HG02798 (cell line): ENCODE data around the gene MYO9B.
"Not testable (repeated sequence)": the region's sequence is repeated elsewhere in the genome, so short reads cannot be mapped to it uniquely, and the experiment has no call there.

Experiments used
- ATAC-seq: cut with Tn5 transposase; IDR thresholded peaks from one replicate; pipeline ENCODE4 v1.9.1; 2021; ENCODE audit warnings: mild to moderate bottlenecking; ENCODE audit not compliant: unreplicated experiment, poor library complexity

The MYO9B gene

GRCh38 chr19:17164639-17165038 is 89.1 kb downstream of the MYO9B start:
- no peak for ATAC-seq

- no peak for ATAC-seq
Measured at GRCh38 chr19:17165715-17166114, 90.1 kb downstream of the MYO9B start.

DNA sequence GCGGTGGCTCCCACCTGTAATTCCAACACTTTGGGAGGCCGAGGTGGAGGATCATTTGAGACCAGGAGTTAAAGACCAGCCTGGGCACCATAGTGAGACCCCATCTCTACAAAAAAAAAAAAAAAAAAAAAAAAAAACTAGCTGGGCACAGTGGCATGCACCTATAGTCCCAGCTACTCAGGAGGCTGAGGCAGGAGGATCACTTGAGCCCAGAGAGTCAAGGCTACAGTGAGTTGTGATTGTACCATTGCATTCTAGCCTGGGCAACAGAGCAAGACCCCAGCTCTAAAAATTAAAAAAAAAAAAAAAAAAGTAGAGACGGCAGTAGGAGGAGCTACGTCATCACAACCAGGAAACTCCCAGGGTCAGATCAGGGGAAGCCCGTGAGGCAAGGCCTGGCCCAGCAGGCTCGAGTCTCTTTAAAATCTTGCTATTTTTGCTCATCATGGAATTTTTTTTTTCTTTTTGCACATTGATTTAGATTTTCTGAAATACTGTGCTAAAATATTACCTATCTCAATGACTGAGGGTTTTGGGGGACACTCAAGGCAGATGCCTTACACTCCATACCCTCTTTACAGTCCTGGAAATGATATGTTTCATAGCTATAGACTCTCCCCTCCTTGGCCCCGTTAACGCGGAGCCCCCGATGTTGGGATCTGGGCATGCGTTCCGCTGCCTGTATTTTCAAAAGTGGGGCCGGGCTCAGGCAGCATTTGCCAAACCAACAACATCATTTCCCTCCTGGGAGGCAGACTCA is 95.1 kb downstream of the MYO9B start:
- ATAC-seq, result no peak

- no peak for ATAC-seq
Measured at GRCh38 chr19:17171874-17172273, 96.3 kb downstream of the MYO9B start.

- ATAC-seq, result no peak
Measured at GRCh38 chr19:17172624-17173345, 97.2 kb downstream of the MYO9B start.

- no peak for ATAC-seq
Measured at GRCh38 chr19:17178291-17178690, 102.7 kb downstream of the MYO9B start.

GRCh38 chr19:17180997-17181702 is 105.6 kb downstream of the MYO9B start:
- no peak for ATAC-seq

GRCh38 chr19:17183271-17183761 is 107.7 kb downstream of the MYO9B start:
- ATAC-seq, result no peak

GRCh38 chr19:17183858-17184321 is 108.3 kb downstream of the MYO9B start:
- ATAC-seq, result no peak

DNA sequence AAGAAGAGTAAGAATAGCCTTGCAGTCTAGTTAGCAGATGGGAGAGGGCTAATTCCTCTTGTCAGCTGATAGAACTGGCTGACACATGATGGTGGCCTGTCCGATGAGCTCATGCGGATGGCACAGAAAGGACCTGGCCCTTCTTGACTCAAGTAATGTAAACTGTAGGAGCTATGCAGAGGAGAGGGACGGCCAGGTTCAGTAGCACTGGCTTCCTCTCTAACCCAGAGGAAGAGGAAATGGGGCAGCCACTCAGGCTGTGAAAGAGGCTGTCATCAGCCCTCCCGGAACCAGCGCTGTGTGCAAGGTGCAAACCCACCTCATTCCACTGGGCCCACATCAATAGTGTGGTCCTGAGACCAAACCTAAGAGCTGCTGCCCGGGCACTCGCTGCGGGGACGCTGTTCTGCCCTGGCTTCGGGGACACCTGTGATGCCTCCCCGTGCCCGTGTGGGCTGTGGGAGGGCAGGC is 108.8 kb downstream of the MYO9B start:
- no peak for ATAC-seq

DNA sequence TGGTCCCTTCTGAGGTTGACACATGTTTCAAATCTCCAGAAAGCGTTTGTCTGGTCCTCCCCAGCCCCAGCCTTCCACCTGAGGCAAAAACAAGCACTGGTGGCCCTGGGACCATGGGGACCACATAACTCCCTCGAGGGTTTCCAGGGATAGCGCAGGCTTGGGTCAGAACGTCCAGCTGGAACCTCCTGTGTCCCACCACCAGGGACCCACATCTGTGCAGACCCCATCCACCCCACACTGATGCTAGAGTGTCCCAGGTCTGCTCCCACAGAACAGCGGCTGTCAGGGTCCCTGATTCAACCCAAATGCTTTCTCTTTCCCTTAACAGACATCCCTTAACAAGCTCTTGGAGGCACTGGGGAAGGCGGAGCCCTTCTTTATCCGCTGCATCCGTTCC is 110.0 kb downstream of the MYO9B start:
- ATAC-seq, result no peak

DNA sequence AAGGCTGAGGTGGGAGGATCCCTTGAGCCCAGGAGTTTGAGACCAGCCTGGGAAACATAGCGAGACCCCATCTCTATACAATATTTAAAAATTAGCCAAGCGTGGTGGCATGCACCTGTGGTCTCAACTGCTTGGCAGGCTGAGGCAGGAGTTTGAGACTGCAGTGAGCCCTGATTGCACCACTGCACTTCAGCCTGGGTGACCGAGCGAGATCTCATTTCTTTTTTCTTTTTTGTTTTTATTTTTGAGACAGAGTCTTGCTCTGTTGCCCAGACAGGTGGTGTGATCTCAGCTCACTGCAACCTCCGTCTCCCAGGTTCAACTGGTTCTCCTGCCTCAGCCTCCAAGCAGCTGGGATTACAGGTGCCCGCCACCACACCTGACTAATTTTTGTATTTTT is 116.2 kb downstream of the MYO9B start:
- not testable (repeated sequence) for ATAC-seq

DNA sequence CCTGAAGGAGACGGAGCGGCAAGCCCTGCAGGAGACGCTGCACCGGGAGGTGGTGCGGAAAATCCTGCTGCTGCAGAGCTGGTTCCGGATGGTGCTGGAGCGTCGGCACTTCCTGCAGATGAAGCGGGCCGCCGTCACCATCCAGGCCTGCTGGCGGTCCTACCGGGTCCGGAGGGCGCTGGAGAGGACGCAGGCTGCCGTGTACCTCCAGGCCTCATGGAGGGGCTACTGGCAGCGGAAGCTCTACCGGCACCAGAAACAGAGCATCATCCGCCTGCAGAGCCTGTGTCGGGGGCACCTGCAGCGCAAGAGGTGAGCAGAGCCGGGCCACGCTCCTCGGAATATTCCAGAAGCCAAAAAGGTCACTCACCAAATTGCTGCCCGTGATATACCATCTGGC is 117.2 kb downstream of the MYO9B start:
- ATAC-seq, result no peak

DNA sequence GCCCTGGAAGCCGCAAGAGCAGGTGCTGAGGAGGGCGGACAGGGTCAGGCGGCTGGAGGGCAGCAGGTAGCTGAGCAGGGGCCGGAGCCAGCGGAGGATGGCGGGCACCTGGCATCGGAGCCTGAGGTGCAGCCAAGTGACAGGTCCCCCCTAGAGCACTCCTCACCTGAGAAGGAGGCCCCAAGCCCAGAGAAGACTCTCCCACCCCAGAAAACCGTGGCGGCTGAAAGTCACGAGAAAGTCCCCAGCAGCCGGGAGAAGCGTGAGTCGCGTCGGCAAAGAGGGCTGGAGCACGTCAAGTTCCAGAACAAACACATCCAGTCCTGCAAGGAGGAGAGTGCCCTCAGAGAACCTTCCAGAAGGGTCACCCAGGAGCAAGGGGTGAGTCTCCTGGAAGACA is 119.0 kb downstream of the MYO9B start:
- ATAC-seq, result no peak

DNA sequence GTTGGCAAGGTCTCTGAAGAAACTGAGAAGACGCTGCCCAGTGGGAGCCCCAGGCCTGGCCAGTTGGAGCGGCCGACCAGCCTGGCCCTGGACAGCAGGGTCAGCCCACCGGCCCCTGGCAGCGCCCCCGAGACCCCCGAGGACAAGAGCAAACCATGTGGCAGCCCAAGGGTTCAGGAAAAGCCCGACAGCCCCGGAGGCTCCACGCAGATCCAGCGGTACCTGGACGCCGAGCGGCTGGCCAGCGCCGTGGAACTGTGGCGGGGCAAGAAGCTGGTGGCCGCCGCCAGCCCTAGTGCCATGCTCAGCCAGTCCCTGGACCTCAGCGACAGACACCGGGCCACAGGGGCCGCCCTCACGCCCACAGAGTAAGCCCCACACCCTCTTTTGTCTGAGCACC is 119.5 kb downstream of the MYO9B start:
- ATAC-seq, result no peak

- ATAC-seq, result no peak
Measured at GRCh38 chr19:17196610-17197009, 121.0 kb downstream of the MYO9B start.

- ATAC-seq, result no peak
Measured at GRCh38 chr19:17197666-17198065, 122.1 kb downstream of the MYO9B start.

DNA sequence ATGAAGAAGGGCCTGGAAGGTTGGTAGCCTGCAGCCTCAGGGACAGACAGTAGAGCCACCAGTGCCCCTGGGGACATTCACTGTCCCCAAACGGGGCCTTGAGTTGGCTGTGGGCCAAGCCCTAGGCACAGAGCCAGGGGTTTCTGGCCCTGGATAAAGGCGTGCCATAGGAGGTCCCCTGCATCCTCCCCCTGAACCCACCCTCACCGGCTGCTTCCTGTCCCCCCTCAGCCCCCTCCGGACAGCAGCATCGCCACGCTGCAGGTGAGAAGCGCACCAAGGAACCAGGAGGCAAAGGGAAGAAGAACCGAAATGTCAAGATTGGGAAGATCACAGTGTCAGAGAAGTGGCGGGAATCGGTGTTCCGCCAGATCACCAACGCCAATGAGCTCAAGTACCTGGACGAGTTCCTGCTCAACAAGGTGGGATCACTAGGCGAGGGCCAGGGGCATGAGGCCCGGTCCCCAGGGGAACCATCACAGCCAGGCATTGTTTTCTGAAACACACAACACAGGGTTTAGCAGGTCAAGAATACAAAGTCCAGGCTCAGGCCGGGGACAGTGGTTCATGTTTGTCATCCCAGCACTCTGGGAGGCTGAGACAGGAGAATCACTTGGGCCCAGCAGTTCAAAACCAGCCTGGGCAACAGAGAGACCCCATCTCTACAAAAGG is 125.0 kb downstream of the MYO9B start:
- no peak for ATAC-seq

- ATAC-seq, result no peak
Measured at GRCh38 chr19:17202249-17202648, 126.7 kb downstream of the MYO9B start.

GRCh38 chr19:17202713-17203112 is 127.1 kb downstream of the MYO9B start:
- ATAC-seq, result no peak
